Caco-2 (cell line): ENCODE results near the gene TAPBPL. TPM values are rescaled to one million over a fixed set of nuclear protein-coding genes. Genes with fewer than 3 reads are reported as not detected.
"Not testable (repeated sequence)": the region's sequence is repeated elsewhere in the genome, so short reads cannot be mapped to it uniquely, and the experiment has no call there.

ENCODE experiments used
- BruUV-seq: library from RNA; stranded (reverse); fragments of 400-500 nt; replicated peaks from 2 replicates; lab custom pipeline; 2021; lab: Mats Ljungman, UMichigan
- CTCF ChIA-PET: fragments of 300-600 bp; sonication (Branson Sonifier 250); formaldehyde crosslinking; loops from one replicate; lab custom pipeline; 2022; ENCODE audit warnings: antibody characterized with exemption; lab: Charles Lee
- POLR2A ChIA-PET: fragments of 300-600 bp; sonication (Branson Sonifier 250); formaldehyde crosslinking; loops from one replicate; lab custom pipeline; 2022; ENCODE audit warnings: antibody characterized with exemption; lab: Charles Lee
- DNase-seq, 2 experiments: peaks; one replicate each; pipeline versions ENCODE4 v3.0.0 to v3.0.0-alpha.2; 2020 to 2022
- H3K27me3 ChIP-seq: replicated peaks from 2 replicates; pipeline ENCODE4 v1.6.0; 2011; ENCODE audit warnings: low read length; ENCODE audit not compliant: control insufficient read depth, insufficient read depth
- H3K36me3 ChIP-seq: 2 replicates; pipeline ENCODE4 v1.5.1; 2011; ENCODE audit warnings: low read length; ENCODE audit not compliant: control insufficient read depth, insufficient read depth
- H3K4me1 ChIP-seq: fragments of 250-450 bp; sonication (Bioruptor Pico); 2 replicates; pipeline ENCODE4 v1.5.1; 2020; ENCODE audit warnings: mild to moderate bottlenecking
- H3K4me3 ChIP-seq: 2 replicates; pipeline ENCODE4 v1.5.1; 2011; ENCODE audit warnings: low read depth, mild to moderate bottlenecking, control low read depth, low read length
- H3K9me3 ChIP-seq: fragments of 250-450 bp; sonication (Bioruptor Pico); 2 replicates; pipeline ENCODE4 v1.5.1; 2020; ENCODE audit warnings: mild to moderate bottlenecking, moderate library complexity
- H3K27ac Mint-ChIP-seq: one replicate; pipeline ENCODE4 v1.8.0; 2022; ENCODE audit warnings: mixed read lengths; ENCODE audit not compliant: unreplicated experiment
- H3K27me3 Mint-ChIP-seq: one replicate; pipeline ENCODE4 v1.8.0; 2022; ENCODE audit warnings: mixed read lengths; ENCODE audit not compliant: insufficient read depth, unreplicated experiment
- H3K36me3 Mint-ChIP-seq: one replicate; pipeline ENCODE4 v1.8.0; 2022; ENCODE audit warnings: mild to moderate bottlenecking, mixed read lengths; ENCODE audit not compliant: insufficient read depth, unreplicated experiment
- H3K4me1 Mint-ChIP-seq: one replicate; pipeline ENCODE4 v1.8.0; 2022; ENCODE audit warnings: low read depth, mixed read lengths; ENCODE audit not compliant: unreplicated experiment
- H3K4me3 Mint-ChIP-seq: one replicate; pipeline ENCODE4 v1.8.0; 2022; ENCODE audit warnings: mild to moderate bottlenecking, moderate library complexity, mixed read lengths; ENCODE audit not compliant: unreplicated experiment
- H3K9me3 Mint-ChIP-seq: one replicate; pipeline ENCODE4 v1.8.0; 2022; ENCODE audit warnings: mixed read lengths; ENCODE audit not compliant: unreplicated experiment
- intact Hi-C: fragments of 100-400 bp; cut with micrococcal nuclease; formaldehyde crosslinking; loops from one replicate; pipeline ENCODE4 v1.10.0; 2022; ENCODE audit not compliant: unreplicated experiment
- total RNA-seq: library from RNA; stranded (reverse); gene quantifications from 2 replicates; pipeline ENCODE4 v1.2.3, GENCODE V29; 2022
- TF ChIP-seq, protein P1 (sequence below), 2 experiments: fragments of 200-600 bp in 1 of 2; IDR thresholded peaks; 1 replicate in 1 of 2; 2 replicates in 1 of 2; pipeline versions ENCODE4 v1.5.1 to v1.8.0; 2011 to 2022; ENCODE audit warnings: antibody characterized with exemption in 1 of 2, control low read depth in 1 of 2, inconsistent platforms in 1 of 2, low read depth in 1 of 2, low read length in 1 of 2, mild to moderate bottlenecking in 1 of 2, moderate library complexity in 1 of 2; ENCODE audit not compliant: insufficient read depth in 1 of 2, severe bottlenecking in 1 of 2, unreplicated experiment in 1 of 2

Gene TAPBPL
- total RNA-seq, 1 experiment from 2014 or later = 9.7 TPM

DNA sequence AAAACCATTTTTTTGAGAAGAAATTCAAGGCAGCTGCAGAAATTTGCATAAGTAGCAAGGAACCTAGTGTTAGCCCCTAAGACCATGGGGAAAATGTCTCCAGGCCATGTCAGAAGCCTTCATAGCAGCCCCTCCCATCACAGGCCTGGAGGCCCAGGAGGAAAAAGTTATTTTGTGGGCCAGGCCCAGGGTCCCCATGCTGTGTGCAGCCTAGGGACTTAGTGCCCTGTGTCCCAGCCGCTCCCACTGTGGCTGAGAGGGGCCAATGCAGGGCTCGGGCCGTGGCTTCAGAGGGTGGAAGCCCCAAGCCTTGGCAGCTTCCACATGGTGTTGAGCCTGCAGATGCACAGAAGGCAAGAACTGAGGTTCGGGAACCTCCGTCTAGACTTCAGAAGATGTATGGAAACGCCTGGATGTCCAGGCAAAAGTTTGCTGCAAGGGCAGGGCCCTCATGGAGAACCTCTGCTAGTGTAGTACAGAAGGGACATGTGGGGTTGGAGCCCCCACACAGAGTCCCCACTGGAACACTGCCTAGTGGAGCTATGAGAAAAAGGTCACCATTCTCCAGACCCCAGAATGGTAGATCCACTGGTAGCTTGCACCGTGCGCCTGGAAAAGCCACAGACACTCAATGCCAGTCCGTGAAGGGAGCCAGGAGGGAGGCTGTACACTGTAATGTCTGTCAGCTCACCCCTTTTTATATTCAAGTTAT, 15.9 kb downstream of the TAPBPL start:
- H3K27me3 Mint-ChIP-seq, BruUV-seq, H3K36me3 Mint-ChIP-seq, H3K4me3 ChIP-seq, H3K4me1 Mint-ChIP-seq, intact Hi-C loops, H3K9me3 Mint-ChIP-seq, H3K9me3 ChIP-seq, H3K4me3 Mint-ChIP-seq, H3K4me1 ChIP-seq, H3K36me3 ChIP-seq, POLR2A ChIA-PET, H3K27ac Mint-ChIP-seq, H3K27me3 ChIP-seq: not testable (repeated sequence)
- DNase-seq = peak in 1 of 2 experiments; percentile 32
- CTCF ChIA-PET = interaction anchor here (0.6 kb wide), 1 partner anchor 25 kb away, joined by 4 read pairs; no protein-coding TSS in a partner anchor

DNA sequence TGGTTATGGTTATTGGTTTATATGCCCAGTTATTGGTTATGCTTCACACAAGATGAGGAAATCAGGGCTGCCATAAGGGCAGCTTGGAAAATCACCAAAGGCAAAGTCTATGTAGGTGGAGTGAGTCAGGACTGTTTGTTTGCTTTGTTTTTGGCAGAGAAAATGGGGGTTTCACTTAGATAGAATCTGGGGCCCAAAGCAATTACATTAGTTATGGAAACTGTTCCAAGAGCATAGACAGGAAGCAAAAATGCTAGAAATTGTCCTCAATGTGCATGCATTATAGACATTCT, 16.4 kb downstream of the TAPBPL start:
- Histone ChIP-seq H3K27me3 (no peaks in the 10 kb centered on the region), H3K36me3 (0 out of 2 replicates have a peak, but pooled peaks cover 1% of the 10 kb centered on the region), H3K9me3 (no peaks in the 10 kb centered on the region), H3K4me3 (no peak overlapping the region), H3K4me1 (no peaks in the 10 kb centered on the region)
- Mint-ChIP-seq H3K4me1 (no peaks in the 10 kb centered on the region), H3K27ac (no peak overlapping the region), H3K9me3 (no peaks in the 10 kb centered on the region), H3K36me3 (peaks cover 8% of the 10 kb centered on the region), H3K27me3 (no peaks in the 10 kb centered on the region), H3K4me3 (no peak overlapping the region)
- intact Hi-C loops = no loop called here
- ChIA-PET CTCF (interaction anchor here (0.6 kb wide), 1 partner anchor 25 kb away, joined by 4 read pairs; no protein-coding TSS in a partner anchor), POLR2A (no interaction called here)
- no peak for DNase-seq
- no TSS peak for BruUV-seq
- TF ChIP-seq, protein P1, sequence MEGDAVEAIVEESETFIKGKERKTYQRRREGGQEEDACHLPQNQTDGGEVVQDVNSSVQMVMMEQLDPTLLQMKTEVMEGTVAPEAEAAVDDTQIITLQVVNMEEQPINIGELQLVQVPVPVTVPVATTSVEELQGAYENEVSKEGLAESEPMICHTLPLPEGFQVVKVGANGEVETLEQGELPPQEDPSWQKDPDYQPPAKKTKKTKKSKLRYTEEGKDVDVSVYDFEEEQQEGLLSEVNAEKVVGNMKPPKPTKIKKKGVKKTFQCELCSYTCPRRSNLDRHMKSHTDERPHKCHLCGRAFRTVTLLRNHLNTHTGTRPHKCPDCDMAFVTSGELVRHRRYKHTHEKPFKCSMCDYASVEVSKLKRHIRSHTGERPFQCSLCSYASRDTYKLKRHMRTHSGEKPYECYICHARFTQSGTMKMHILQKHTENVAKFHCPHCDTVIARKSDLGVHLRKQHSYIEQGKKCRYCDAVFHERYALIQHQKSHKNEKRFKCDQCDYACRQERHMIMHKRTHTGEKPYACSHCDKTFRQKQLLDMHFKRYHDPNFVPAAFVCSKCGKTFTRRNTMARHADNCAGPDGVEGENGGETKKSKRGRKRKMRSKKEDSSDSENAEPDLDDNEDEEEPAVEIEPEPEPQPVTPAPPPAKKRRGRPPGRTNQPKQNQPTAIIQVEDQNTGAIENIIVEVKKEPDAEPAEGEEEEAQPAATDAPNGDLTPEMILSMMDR (IDR thresholded peaks at IDR 0.05; ENCODE audit: insufficient read depth in 1 of 2, low read depth in 1 of 2, low read length in 1 of 2, severe bottlenecking in 1 of 2, unreplicated experiment in 1 of 2) = no peak

DNA sequence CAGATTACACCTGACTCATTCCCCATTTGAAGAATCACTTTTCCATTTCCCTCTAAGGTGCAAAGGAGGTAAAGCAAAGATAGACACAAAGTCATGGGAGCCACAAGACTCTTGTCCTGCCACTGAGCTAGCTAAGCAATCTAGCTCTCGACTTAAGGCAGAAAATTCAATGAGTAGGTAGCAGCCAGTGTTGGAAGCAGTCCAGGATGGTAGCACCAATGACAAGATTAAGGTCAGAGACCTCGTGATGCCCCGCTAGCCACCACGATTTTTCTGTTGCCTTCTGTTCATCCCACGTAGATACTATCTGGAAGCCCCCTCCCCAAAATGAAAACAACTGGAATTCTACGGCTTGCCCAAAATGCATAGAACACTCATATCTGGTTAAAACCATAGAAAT, 17.2 kb downstream of the TAPBPL start:
- no TSS peak for BruUV-seq
- H3K36me3 ChIP-seq = 0 out of 2 replicates have a peak, but pooled peaks cover 1% of the 10 kb centered on the region
- H3K36me3 Mint-ChIP-seq = peaks cover 8% of the 10 kb centered on the region
- peak in 1 of 2 experiments; percentile 17 for DNase-seq
- H3K4me1 Mint-ChIP-seq = no peaks in the 10 kb centered on the region
- H3K4me3 Mint-ChIP-seq = peak overlapping the region; percentile 78
- TF ChIP-seq, protein P1 (IDR thresholded peaks at IDR 0.05; ENCODE audit: insufficient read depth in 1 of 2, low read depth in 1 of 2, low read length in 1 of 2, severe bottlenecking in 1 of 2, unreplicated experiment in 1 of 2) = no peak
- no peak overlapping the region for H3K4me3 ChIP-seq
- no peaks in the 10 kb centered on the region for H3K4me1 ChIP-seq
- intact Hi-C loops = no loop called here
- H3K27ac Mint-ChIP-seq = no peak overlapping the region
- no peaks in the 10 kb centered on the region for H3K27me3 ChIP-seq
- no peaks in the 10 kb centered on the region for H3K9me3 ChIP-seq
- no peaks in the 10 kb centered on the region for H3K27me3 Mint-ChIP-seq
- POLR2A ChIA-PET = interaction anchor here (2.5 to 3.2 kb wide), 2 partner anchors 18 to 24 kb away, joined by 16 to 52 read pairs; partner anchors contain the start of genes MRPL51 and TAPBPL
- no peaks in the 10 kb centered on the region for H3K9me3 Mint-ChIP-seq
- CTCF ChIA-PET = no interaction called here
